ENCODE data around the gene OBSCN. TPM values are rescaled to one million over a fixed set of nuclear protein-coding genes. Genes with fewer than 3 reads are reported as not detected.
A peak's percentile ranks its signal among the peaks of the same experiment; 100 is the strongest.

OBSCN gene
- total RNA-seq, 1 experiment from 2014 or later = 33.3 TPM

GRCh38 chr1:228345201-228345930 lies 137.5 kb downstream of the OBSCN start:
- H3K4me1 ChIP-seq (ENCODE audit: insufficient read depth, low read length) = no peaks in the 10 kb centered on the region
- peak; percentile 15 for DNase-seq
- H2AFZ ChIP-seq (ENCODE audit: low read length) = no peak overlapping the region
- Mint-ChIP-seq H3K9me3 (peaks cover 0 to 4% of the 10 kb centered on the region in 2 experiments; a peak in 1 of 5 replicates), H3K36me3 (ENCODE audit: insufficient read depth in 1 of 3, low read depth in 3 of 3) (peaks cover 13 to 18% (median 16%) of the 10 kb centered on the region in 3 experiments; a peak in 5 of 7 replicates), H3K27ac (no peak overlapping the region), H3K4me3 (no peak overlapping the region), H3K4me1 (no peaks in the 10 kb centered on the region; a peak in 1 of 4 replicates), H3K27me3 (ENCODE audit: low read depth) (peaks cover 6% of the 10 kb centered on the region)
- no peaks in the 10 kb centered on the region for H3K27me3 ChIP-seq (ENCODE audit: insufficient read depth, low read length)
- H3K14ac ChIP-seq (ENCODE audit: insufficient read depth, low read length) = no peak overlapping the region
- H3K9me3 ChIP-seq (ENCODE audit: control insufficient read depth, low read depth, low read length) = peaks cover 6% of the 10 kb centered on the region
- no peak for TF ChIP-seq CTCF (conservative IDR thresholded peaks at IDR 0.05)
- no peaks in the 10 kb centered on the region for H3K79me2 ChIP-seq (ENCODE audit: insufficient read depth, low read length)
- no peak overlapping the region for H4K5ac ChIP-seq (ENCODE audit: insufficient read length, low read depth, low read length)
- H3K79me1 ChIP-seq (ENCODE audit: insufficient read depth, low read depth, low read length, poor library complexity, severe bottlenecking) = no peaks in the 10 kb centered on the region
- no peak overlapping the region for H3T11ph ChIP-seq (ENCODE audit: low read length)
- H2BK120ac ChIP-seq (ENCODE audit: low read depth, low read length, poor library complexity, severe bottlenecking) = no peak overlapping the region
- no peak overlapping the region for H2BK12ac ChIP-seq (ENCODE audit: insufficient read length, low read depth, low read length)
- no peak overlapping the region for H3K23ac ChIP-seq (ENCODE audit: insufficient read length, low read depth, low read length)
- no peak overlapping the region for H3K4ac ChIP-seq (ENCODE audit: low read depth, low read length)
- no peak overlapping the region for H2BK15ac ChIP-seq (ENCODE audit: low read depth, low read length)
- H3K9ac ChIP-seq (ENCODE audit: extremely low read depth, insufficient read length, low read length) = no peak overlapping the region
- no peak overlapping the region for H3K56ac ChIP-seq (ENCODE audit: insufficient read length, low read depth, low read length)
- H2AK5ac ChIP-seq (ENCODE audit: insufficient read length, low read length) = no peak overlapping the region
- H3K27ac ChIP-seq (ENCODE audit: insufficient read length, low read depth, low read length) = no peak overlapping the region
- H4K91ac ChIP-seq (ENCODE audit: insufficient read length, low read depth, low read length) = no peak overlapping the region
- no peak overlapping the region for H3K4me2 ChIP-seq (ENCODE audit: insufficient read depth, insufficient read length, low read length)
- no peak overlapping the region for H3K18ac ChIP-seq (ENCODE audit: insufficient read length, low read depth, low read length)
- H2BK20ac ChIP-seq (ENCODE audit: low read depth, low read length, poor library complexity, severe bottlenecking) = no peak overlapping the region
- H4K8ac ChIP-seq (replicated peaks; ENCODE audit: insufficient read length, low read depth, low read length) = no peak overlapping the region
- no CpG with 5 or more reads among the region's 17 CpGs for WGBS (ENCODE audit: extremely low coverage, insufficient read length, low lambda C conversion rate)
- H4K20me1 ChIP-seq (ENCODE audit: control insufficient read depth, insufficient read depth, insufficient read length) = no peaks in the 10 kb centered on the region
- H3K23me2 ChIP-seq (ENCODE audit: insufficient read length, low read depth, low read length, poor library complexity, severe bottlenecking) = no peaks in the 10 kb centered on the region
- no peak overlapping the region for H2BK5ac ChIP-seq (ENCODE audit: insufficient read length, low read length)

Measured in H9 (cell line).